Astrocyte of the spinal cord (primary cell): ENCODE data around the gene STK32C.

Source experiments
- DNase-seq: peaks from one replicate; pipeline ENCODE4 v3.0.0; 2011; ENCODE audit warnings: low read depth, low spot score
- H3K4me3 ChIP-seq: 2 replicates; pipeline ENCODE4 v1.5.1; 2011; ENCODE audit warnings: low read depth, mild to moderate bottlenecking, low read length, moderate library complexity
- in situ Hi-C: cut with HindIII; loops from 2 replicates; pipeline ENCODE4 v1.10.0; 2017; ENCODE audit warnings: low sequenced_read_pairs
- TF ChIP-seq, protein P1 (sequence below): IDR thresholded peaks from 2 replicates; pipeline ENCODE4 v1.5.1; 2012; ENCODE audit warnings: low read depth, mild to moderate bottlenecking, low read length, inconsistent platforms

Gene STK32C

DNA sequence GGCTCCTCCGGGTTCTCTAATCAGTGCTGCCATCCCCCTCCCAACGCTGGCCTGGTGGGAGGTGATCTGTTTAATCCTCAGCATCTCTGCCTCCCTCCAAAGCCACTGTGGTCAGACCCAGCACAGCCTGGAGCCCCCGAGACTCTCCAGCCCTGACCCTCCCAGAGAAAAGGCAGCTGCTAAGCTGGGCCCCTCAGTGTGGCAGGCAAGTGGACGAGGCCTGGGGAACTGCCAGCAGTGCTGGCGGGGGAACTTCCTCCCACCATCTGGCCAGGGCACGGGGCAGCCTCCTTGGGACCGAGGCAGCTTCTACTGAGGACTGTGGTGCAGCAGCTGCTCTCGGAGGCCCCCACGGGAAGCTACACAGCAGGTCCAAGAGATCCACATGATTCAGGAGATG is 69.9 kb downstream of the STK32C start:
- DNase-seq, result no peak
- in situ Hi-C loops, result no loop called here
- no peak overlapping the region for H3K4me3 ChIP-seq
- TF ChIP-seq, protein P1, sequence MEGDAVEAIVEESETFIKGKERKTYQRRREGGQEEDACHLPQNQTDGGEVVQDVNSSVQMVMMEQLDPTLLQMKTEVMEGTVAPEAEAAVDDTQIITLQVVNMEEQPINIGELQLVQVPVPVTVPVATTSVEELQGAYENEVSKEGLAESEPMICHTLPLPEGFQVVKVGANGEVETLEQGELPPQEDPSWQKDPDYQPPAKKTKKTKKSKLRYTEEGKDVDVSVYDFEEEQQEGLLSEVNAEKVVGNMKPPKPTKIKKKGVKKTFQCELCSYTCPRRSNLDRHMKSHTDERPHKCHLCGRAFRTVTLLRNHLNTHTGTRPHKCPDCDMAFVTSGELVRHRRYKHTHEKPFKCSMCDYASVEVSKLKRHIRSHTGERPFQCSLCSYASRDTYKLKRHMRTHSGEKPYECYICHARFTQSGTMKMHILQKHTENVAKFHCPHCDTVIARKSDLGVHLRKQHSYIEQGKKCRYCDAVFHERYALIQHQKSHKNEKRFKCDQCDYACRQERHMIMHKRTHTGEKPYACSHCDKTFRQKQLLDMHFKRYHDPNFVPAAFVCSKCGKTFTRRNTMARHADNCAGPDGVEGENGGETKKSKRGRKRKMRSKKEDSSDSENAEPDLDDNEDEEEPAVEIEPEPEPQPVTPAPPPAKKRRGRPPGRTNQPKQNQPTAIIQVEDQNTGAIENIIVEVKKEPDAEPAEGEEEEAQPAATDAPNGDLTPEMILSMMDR, result no peak

DNA sequence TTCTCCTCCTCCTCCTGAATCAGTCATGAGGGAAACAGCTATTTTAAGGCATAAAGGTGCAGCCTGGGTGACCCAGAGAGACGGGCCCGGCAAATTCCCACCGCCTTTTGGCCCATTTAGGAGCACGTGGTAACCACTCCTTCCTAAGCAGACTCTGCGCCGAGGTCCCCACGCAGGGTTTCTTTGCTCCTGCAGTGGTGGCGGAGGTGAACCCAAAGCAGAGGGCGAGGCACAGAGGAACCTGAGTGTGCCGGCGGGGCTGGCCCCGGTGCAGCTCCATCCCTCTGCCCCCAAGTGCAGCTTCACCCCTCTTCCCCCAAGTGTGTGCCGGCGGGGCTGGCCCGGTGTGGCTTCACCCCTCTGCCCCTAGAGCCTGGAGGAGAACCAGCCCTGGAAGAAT is 70.4 kb downstream of the STK32C start:
- TF ChIP-seq, protein P1, result no peak
- in situ Hi-C loops, result no loop called here
- no peak for DNase-seq
- H3K4me3 ChIP-seq, result no peak overlapping the region

DNA sequence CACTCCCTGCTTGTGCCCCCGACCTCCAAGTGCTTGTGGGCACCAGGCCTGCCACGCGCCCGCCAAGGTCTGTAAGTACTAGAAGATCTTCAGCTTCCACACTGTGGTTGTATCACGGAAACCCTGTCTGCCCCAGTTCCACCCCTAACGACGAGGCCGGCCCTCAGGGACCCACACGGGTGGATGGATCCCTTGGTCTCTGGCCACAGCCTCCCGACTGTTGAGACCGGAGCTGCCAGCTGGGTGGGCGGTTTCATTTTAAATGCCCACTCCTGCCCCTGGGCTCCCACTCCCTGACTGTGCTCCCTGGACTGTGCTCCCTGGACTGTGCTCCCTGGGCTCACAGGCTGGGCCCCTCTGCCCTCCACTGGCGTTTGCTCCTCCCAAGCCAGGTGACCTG is 70.9 kb downstream of the STK32C start:
- TF ChIP-seq, protein P1, result no peak
- DNase-seq, result no peak
- H3K4me3 ChIP-seq, result no peak overlapping the region
- in situ Hi-C loops, result no loop called here

DNA sequence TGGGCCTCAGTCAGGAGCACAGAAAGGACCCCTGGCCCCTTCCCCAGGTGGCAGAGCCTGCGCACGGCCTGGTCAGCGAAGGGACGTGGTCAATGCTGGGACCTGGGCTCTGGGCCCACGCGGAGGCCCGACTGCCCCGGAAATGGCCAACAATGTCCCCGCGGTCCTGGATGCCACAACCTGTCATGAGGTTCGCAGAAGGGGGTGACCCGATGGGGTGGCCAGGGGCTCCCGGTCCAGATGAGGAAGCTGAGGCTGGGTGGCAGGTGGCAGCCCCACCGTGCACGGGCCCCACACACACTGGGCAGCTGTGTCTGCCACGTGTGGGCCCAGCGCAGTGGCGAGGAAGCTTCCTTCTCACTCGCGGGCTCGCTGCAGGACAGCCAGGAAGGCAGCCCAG is 71.6 kb downstream of the STK32C start:
- H3K4me3 ChIP-seq, result no peak overlapping the region
- in situ Hi-C loops, result no loop called here
- TF ChIP-seq, protein P1, result no peak
- no peak for DNase-seq

DNA sequence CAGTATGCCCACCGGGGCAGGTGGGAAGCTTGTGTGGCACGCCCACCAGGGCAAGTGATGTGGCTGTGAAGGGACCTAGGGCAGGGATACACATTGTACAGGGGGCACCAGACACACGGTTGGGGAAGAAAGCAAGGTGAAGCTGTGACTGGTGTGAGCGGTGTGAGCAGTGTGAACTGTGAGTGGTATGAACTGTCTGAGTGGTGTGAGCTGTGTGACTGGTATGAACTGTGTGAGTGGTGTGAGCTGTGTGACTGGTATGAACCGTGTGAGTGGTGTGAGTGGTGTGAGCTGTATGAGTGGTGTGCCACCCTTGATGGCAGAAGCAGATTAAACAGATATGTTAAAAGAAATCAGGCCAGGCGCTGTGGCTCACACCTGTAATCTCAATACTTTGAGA is 72.9 kb downstream of the STK32C start:
- in situ Hi-C loops, result no loop called here
- TF ChIP-seq, protein P1, result no peak
- no peak for DNase-seq

DNA sequence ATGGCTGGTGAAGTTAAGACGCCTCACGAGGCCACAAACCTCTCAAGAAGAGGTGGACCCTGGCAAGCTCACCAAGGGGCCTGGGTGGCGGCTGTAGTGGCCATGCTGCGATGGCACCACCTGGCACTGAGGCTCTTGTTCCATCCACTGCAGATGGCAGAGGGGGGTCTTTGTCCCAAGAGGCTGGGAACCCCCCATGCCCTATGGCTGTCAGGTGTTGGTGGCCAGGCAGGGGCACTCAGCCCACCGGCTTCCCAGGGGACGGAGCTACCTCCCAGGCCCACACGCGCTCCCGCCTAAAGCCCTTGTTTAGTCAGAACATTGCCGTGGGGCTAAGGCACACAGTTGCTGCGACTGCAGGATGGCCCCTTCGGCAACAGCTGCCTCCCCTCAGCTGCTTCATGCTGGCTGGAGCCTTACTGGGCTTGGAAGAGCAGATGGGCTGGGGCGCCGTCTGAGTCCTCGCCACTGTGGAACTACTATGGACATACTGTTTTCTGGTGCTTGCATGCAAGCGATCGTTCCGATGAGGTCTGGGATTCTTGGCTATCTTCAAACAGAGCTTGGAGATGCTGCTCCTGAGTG is 74.2 kb downstream of the STK32C start:
- no peak overlapping the region for H3K4me3 ChIP-seq
- in situ Hi-C loops, result no loop called here

More for the DNA sequence above, 72.9 kb downstream of the STK32C start:
- no peak overlapping the region for H3K4me3 ChIP-seq

More for the DNA sequence above, 74.2 kb downstream of the STK32C start:
- DNase-seq, result no peak
- TF ChIP-seq, protein P1, result no peak
